ENCODE results near the gene FLNB. TPM values are rescaled to one million over a fixed set of nuclear protein-coding genes. Genes with fewer than 3 reads are reported as not detected.

FLNB gene
- total RNA-seq, 1 donor: 274 TPM

DNA sequence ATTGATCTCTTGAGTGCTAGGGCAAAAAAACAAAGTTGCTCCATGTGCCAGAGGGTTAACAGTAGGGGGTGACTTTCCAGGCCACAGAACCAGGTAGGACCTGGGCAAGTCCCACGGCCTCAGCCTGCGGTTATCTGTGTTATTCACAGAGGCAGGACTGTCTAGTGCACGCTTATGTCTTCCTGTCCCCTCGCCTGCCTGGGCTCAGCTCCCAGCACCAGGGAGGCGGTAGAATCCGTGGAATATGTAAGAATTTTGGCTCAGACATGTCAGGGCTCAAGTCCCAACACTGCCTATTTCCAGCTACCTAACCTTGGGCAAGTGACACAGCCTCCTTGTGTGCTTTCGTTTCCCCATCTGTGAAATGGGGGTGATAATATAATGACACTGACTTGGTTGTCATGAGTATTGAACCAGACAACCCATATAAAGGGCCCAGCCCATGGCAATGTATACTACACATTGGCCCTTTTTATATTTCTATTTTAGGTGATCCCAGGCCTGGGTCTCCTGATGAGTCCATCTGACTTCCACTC is 44.3 kb upstream of the FLNB start:
- no peak for DNase-seq (ENCODE audit: insufficient read length, low spot score, missing footprints)
- Histone ChIP-seq H3K27ac (ENCODE audit: low read depth, low read length) (no peak overlapping the region), H3K4me2 (ENCODE audit: insufficient read depth, low read length) (no peak overlapping the region), H3K9me3 (ENCODE audit: low read depth, low read length) (no peaks in the 10 kb centered on the region), H4K20me1 (ENCODE audit: insufficient read depth, low read length) (no peaks in the 10 kb centered on the region), H3K36me3 (ENCODE audit: insufficient read depth, low read length) (no peaks in the 10 kb centered on the region), H3K27me3 (ENCODE audit: insufficient read depth, low read length) (no peaks in the 10 kb centered on the region), H3K79me2 (ENCODE audit: insufficient read depth, low read length) (no peaks in the 10 kb centered on the region), H2AFZ (ENCODE audit: low read length) (no peak overlapping the region), H3K4me3 (ENCODE audit: insufficient read depth, low read length) (no peak overlapping the region), H3K4me1 (ENCODE audit: insufficient read depth, low read length) (peaks cover 9% of the 10 kb centered on the region)
- TF ChIP-seq, protein P1, sequence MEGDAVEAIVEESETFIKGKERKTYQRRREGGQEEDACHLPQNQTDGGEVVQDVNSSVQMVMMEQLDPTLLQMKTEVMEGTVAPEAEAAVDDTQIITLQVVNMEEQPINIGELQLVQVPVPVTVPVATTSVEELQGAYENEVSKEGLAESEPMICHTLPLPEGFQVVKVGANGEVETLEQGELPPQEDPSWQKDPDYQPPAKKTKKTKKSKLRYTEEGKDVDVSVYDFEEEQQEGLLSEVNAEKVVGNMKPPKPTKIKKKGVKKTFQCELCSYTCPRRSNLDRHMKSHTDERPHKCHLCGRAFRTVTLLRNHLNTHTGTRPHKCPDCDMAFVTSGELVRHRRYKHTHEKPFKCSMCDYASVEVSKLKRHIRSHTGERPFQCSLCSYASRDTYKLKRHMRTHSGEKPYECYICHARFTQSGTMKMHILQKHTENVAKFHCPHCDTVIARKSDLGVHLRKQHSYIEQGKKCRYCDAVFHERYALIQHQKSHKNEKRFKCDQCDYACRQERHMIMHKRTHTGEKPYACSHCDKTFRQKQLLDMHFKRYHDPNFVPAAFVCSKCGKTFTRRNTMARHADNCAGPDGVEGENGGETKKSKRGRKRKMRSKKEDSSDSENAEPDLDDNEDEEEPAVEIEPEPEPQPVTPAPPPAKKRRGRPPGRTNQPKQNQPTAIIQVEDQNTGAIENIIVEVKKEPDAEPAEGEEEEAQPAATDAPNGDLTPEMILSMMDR (IDR thresholded peaks at IDR 0.05; ENCODE audit: extremely low read depth, low read depth, low read length): no peak

DNA sequence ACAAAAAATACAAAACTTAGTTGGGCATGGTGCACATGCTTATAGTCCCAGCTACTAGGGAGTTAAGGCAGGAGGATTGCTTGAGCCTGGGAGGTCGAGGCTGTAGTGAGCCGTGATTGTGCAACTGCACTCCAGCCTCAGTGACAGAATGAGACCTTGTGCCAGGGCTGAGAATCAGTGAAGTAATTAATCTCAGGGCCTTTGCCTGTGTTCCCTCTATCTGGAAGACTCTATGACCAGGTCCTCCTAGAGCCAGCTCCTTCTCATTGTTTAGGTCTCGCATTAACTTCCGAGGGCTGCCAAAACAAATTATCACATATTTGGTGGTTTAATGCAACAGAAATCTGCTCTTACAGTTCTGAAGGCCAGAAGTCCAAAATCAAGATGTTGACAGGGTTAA is 41.4 kb upstream of the FLNB start:
- TF ChIP-seq, protein P1 (IDR thresholded peaks at IDR 0.05; ENCODE audit: extremely low read depth, low read depth, low read length): no peak
- Histone ChIP-seq H2AFZ (ENCODE audit: low read length) (no peak overlapping the region), H3K27me3 (ENCODE audit: insufficient read depth, low read length) (no peaks in the 10 kb centered on the region), H3K79me2 (ENCODE audit: insufficient read depth, low read length) (no peaks in the 10 kb centered on the region), H3K4me2 (ENCODE audit: insufficient read depth, low read length) (no peak overlapping the region), H4K20me1 (ENCODE audit: insufficient read depth, low read length) (no peaks in the 10 kb centered on the region), H3K36me3 (ENCODE audit: insufficient read depth, low read length) (no peaks in the 10 kb centered on the region), H3K4me3 (ENCODE audit: insufficient read depth, low read length) (no peak overlapping the region), H3K27ac (ENCODE audit: low read depth, low read length) (no peak overlapping the region), H3K4me1 (ENCODE audit: insufficient read depth, low read length) (peaks cover 16% of the 10 kb centered on the region), H3K9me3 (ENCODE audit: low read depth, low read length) (no peaks in the 10 kb centered on the region)
- no peak for DNase-seq (ENCODE audit: insufficient read length, low spot score, missing footprints)

DNA sequence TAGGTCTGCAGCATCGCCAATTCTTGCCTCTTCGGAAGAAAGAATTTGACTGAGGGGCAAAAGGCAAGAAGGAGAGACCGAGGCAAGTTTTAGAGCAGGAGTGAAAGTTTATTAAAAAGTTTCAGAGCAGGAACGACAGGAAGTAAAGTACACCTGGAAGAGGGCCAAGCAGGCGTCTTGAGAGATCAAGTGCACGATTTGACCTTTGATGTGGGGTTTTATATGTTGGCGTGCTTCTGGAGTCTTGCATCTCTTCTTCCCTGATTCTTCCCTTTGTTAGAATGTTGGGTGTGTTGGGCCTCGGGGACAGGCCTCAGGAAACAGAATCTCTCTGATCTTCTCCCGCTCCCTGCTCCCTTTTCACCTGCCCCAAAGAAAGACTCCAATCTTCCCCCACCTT is 40.6 kb upstream of the FLNB start:
- no peak overlapping the region for H2AFZ ChIP-seq (ENCODE audit: low read length)
- TF ChIP-seq, protein P1 (IDR thresholded peaks at IDR 0.05; ENCODE audit: extremely low read depth, low read depth, low read length): no peak
- no peak overlapping the region for H3K27ac ChIP-seq (ENCODE audit: low read depth, low read length)
- peaks cover 16% of the 10 kb centered on the region for H3K4me1 ChIP-seq (ENCODE audit: insufficient read depth, low read length)
- H3K9me3 ChIP-seq (ENCODE audit: low read depth, low read length): no peaks in the 10 kb centered on the region
- H3K4me2 ChIP-seq (ENCODE audit: insufficient read depth, low read length): no peak overlapping the region
- no peaks in the 10 kb centered on the region for H3K79me2 ChIP-seq (ENCODE audit: insufficient read depth, low read length)
- no peak overlapping the region for H3K4me3 ChIP-seq (ENCODE audit: insufficient read depth, low read length)
- H4K20me1 ChIP-seq (ENCODE audit: insufficient read depth, low read length): no peaks in the 10 kb centered on the region
- no peaks in the 10 kb centered on the region for H3K36me3 ChIP-seq (ENCODE audit: insufficient read depth, low read length)
- H3K27me3 ChIP-seq (ENCODE audit: insufficient read depth, low read length): no peaks in the 10 kb centered on the region
- no peak for DNase-seq (ENCODE audit: insufficient read length, low spot score, missing footprints)

DNA sequence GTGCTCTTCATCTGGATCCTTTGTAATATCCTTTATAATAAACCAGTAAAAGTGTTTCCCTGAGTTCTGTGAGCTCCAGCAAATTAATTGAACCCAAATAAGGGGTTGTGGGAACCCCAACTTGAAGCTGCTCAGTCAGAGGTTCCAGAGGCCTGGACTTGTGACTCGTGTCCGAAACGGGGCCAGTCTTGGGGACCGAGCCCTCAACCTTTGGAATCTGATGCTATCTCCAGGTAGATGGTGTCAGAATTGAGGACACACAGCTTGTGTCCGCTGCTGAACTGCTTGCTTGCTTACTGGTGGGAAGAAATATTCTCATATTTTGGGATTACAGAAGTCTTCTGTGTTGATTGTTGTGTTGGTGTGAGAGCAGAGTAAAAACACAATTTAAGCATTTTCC is 39.7 kb upstream of the FLNB start:
- Histone ChIP-seq H3K27ac (ENCODE audit: low read depth, low read length) (no peak overlapping the region), H3K4me1 (ENCODE audit: insufficient read depth, low read length) (peaks cover 19% of the 10 kb centered on the region), H3K79me2 (ENCODE audit: insufficient read depth, low read length) (no peaks in the 10 kb centered on the region), H3K4me3 (ENCODE audit: insufficient read depth, low read length) (no peak overlapping the region), H3K9me3 (ENCODE audit: low read depth, low read length) (no peaks in the 10 kb centered on the region), H4K20me1 (ENCODE audit: insufficient read depth, low read length) (no peaks in the 10 kb centered on the region), H3K4me2 (ENCODE audit: insufficient read depth, low read length) (no peak overlapping the region), H3K27me3 (ENCODE audit: insufficient read depth, low read length) (no peaks in the 10 kb centered on the region), H2AFZ (ENCODE audit: low read length) (no peak overlapping the region), H3K36me3 (ENCODE audit: insufficient read depth, low read length) (no peaks in the 10 kb centered on the region)
- TF ChIP-seq, protein P1 (IDR thresholded peaks at IDR 0.05; ENCODE audit: extremely low read depth, low read depth, low read length): no peak
- no peak for DNase-seq (ENCODE audit: insufficient read length, low spot score, missing footprints)
